Measurements from ENCODE around the gene PSKH1.
"Not testable (repeated sequence)": the region's sequence is repeated elsewhere in the genome, so short reads cannot be mapped to it uniquely, and the experiment has no call there.

Gene PSKH1

GRCh38 chr16:67892899-67893742 lies at the start of gene PSKH1:
Gene PSKH1, plus strand, starts transcription at chr16:67893254. Its CDS starts 15,496 bp downstream, at chr16:67908750.
- DNase-seq (ENCODE audit: low spot score), result peak; percentile 99

DNA sequence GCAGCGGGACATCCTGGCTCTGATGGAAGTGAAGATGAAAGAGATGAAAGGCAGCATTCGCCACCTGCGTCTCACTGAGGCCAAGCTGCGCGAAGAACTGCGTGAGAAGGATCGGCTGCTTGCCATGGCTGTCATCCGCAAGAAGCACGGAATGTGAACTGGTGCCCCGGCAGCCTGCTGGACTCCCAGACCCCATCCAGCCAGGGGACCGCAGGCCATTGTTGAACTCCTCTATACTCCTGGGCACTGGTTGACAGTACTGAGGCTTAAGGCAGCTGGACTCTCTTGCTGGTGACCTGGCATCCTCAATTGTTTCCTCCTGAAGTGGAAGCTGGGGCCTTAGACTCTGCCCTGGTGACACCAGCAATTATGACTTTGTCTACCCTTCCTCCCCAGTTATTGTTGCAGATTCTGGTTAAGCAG lies 49.7 kb upstream of the PSKH1 start:
- no peak for DNase-seq (ENCODE audit: low spot score)

- DNase-seq (ENCODE audit: low spot score), result no peak
Measured at GRCh38 chr16:67844497-67844896, 48.6 kb upstream of the PSKH1 start.

DNA sequence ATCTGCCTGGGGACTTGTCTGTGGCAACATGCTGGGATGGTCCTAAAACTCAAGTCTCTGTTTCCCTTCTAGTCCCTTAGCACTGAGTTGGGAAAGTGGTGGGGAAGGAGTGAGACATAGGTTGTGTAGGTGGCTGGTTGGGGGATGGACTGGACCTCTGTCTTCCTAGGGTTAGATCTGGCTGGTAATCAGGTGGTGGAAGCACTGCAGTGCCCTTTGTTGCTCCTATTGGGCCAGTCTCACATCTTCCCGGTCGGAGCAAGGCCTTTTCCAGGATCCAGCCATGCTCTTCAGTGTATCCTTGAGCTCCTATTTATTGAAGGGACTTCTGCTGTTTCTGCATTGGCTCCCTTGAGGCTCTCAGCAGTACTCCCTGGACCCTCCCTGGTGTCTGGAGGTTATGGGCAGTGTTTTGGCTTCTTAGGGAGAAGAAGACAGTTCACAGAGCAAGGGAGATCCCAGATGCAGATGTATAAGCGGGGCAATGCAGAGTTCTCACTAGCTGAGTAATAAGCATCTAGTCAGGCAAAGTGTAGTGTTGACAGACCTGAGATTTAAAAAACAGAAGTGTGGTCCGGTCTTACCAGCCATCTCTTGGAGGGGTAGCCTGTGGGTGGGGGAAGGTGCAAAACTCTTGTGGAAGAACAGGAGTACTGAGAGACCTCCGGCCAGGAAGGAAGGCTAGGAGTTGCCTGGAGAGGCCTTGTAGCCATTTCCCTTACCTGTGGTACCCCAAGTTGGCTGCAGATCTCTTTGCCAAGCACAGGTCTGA lies 47.6 kb upstream of the PSKH1 start:
- DNase-seq (ENCODE audit: low spot score), result no peak

DNA sequence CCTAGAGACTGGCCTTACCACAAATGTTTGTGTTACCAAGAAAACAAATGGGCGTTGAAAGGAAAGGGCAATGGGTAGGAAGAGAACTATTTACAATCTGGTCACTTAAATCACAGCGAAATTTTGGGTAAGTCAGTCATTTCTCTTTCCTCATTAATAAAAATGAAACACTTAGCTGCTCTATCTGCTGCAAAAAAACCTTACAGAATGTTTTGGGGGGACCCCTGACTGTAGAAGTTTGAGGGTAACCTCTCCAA lies 47.1 kb upstream of the PSKH1 start:
- no peak for DNase-seq (ENCODE audit: low spot score)

- DNase-seq (ENCODE audit: low spot score), result peak; percentile 74
Measured at GRCh38 chr16:67846320-67847063, 46.6 kb upstream of the PSKH1 start, which contains the start of gene NUTF2. Gene NUTF2, plus strand, starts transcription at chr16:67846933. Its CDS starts 18,198 bp downstream, at chr16:67865131.

- DNase-seq (ENCODE audit: low spot score), result no peak
Measured at GRCh38 chr16:67847064-67847861, 45.8 kb upstream of the PSKH1 start, which contains the start of gene CENPT. Gene CENPT, minus strand, starts transcription at chr16:67847693. Its CDS starts 13,834 bp downstream, at chr16:67833859.

DNA sequence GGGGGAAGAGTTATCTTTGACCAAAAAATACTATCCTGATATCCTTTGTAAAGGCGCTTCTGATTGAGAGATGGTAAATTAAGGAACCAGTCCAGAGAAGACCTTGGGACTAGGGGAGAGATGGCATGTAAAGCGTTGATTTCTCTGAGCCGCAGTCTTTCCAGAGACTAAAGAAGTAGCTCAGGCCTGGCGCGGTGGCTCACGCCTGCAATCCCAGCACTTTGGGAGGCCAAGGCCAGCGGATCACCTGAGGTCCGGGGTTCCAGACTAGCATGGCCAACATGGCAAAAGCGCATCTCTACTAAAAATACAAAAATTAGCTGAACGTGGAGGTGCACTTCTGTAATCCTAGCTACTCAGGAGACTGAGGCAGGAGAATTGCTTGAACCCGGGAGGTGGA lies 44.9 kb upstream of the PSKH1 start:
- no peak for DNase-seq (ENCODE audit: low spot score)

DNA sequence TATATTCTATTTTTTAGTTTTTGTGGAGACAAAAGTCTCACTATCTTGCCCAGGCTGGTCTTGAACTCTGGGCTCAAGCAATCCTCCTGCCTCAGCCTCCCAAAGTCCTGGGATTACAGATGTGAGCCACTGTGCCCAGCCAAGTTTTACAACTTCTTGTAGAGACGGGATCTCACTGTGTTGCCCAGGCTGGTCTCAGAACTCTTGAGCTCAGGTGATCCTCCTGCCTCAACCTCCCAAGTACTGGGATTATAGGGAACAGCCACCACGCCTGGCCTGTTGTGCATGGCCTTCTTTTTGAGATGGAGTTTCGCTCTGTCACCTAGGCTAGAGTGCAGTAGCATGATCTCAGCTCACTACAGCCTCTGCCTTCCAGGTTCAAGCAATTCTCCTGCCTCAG lies 39.4 kb upstream of the PSKH1 start:
- no peak for DNase-seq (ENCODE audit: low spot score)

DNA sequence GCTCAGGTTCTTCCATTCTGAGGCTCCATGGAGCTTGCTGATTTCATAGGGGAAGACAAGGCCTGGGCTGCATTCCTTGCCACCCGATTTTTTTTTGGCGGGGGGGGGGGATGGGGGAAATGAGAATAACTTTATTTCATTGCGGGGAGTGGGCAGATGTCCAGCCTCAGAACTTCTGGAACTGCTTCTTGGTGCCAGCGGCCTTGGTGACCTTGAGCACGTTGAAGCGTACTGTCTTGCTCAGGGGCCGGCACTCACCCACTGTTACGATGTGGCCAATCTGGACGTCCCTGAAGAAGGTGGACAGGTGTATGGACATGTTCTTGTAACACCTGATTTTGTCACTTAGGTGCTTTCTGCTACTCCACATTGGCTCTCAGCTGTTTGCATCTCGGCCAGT lies 37.3 kb upstream of the PSKH1 start:
- DNase-seq (ENCODE audit: low spot score), result no peak

DNA sequence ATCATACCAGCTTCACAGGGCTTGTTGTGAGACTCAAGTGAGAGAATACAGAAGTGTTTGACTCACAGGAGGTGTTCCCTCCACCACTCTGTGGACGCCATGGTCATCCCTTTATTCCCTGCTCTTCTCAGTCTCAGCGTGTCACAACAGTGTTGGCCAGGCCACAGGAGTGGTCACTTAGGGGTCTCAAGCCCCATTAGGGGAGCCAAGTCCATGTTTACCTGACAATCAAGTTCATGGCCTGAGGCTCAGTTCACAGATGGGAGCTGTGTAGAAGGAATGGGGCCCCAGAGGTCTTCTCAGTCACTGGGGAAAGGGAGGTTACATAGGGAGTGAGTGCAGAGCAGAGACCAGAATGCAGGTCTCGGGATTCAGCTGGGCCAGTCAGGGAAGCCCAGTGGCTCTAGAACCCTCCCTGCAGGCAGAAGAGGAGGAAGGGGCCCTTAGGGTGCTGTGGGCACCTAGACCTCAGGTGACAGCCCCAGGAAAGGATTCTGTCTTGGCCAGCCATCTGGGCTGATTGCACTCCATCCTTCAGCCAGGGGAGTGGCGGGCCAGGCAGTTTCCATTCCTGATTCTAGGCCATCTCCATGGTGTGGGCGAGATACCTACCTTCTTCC lies 36.0 kb upstream of the PSKH1 start:
- DNase-seq (ENCODE audit: low spot score), result no peak

- peak; percentile 74 for DNase-seq (ENCODE audit: low spot score)
Measured at GRCh38 chr16:67857547-67858233, 35.4 kb upstream of the PSKH1 start.

- DNase-seq (ENCODE audit: low spot score), result no peak
Measured at GRCh38 chr16:67858500-67858899, 34.6 kb upstream of the PSKH1 start.

- peak; percentile 55 for DNase-seq (ENCODE audit: low spot score)
Measured at GRCh38 chr16:67860589-67861398, 32.3 kb upstream of the PSKH1 start.

DNA sequence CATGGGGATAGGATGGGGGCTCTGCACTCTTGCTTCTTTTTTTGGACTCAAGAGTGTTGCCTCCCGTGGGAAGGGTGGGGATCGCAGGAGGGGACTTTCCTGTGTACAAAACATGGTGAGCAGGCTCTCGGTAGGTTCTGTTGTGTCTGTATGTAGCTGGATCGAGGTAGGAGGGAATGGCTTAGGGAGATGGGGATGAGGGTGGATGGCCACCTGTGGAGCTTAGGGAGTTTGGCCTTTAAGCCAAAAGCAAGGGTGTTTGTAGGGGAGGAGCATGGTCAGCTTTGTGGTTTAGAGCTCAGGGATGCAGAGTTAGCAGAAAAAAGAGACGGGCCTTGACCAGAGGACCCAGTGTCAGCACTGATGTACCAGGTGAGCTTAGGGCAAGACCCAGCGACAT lies 31.2 kb upstream of the PSKH1 start:
- DNase-seq (ENCODE audit: low spot score), result no peak

GRCh38 chr16:67862623-67863583 lies 30.2 kb upstream of the PSKH1 start:
- no peak for DNase-seq (ENCODE audit: low spot score)

DNA sequence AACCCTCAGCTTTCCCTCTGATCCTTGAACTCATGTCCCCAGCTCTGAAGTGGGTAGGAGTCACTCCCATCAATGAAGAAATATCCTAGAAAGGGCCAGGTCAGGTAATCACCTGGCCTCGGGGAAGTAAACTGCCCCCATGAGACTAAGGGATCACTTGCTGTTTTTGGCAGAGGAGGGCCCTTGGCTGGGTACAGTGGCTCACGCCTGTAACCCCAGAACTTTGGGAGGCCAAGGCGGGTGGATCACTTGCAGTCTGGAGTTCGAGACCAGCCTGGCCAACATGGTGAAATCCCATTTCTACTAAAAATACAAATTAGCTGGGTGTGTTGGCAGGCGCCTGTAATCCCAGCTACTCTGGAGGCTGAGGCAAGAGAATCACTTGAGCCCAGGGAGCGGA lies 29.0 kb upstream of the PSKH1 start:
- DNase-seq (ENCODE audit: low spot score), result not testable (repeated sequence)

DNA sequence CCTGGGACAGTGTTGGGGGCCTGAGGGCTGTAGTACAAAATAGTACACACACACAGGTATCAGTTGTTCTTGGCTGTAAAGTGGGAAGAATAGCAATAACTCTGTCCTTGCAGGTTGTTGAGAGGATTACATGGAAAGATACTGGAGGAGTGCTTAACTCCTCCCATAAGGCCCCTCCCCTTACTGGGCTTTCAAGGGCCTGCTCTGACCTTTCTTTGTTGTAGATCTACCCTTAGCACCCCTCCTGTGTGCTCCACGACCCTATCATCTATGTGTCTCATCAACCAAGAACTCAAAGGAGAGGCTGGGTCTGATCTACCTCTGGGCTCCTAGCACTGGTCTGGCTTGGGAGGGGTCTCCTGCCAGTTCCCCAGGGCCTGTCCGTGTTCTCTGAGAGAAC lies 28.5 kb upstream of the PSKH1 start:
- DNase-seq (ENCODE audit: low spot score), result no peak

DNA sequence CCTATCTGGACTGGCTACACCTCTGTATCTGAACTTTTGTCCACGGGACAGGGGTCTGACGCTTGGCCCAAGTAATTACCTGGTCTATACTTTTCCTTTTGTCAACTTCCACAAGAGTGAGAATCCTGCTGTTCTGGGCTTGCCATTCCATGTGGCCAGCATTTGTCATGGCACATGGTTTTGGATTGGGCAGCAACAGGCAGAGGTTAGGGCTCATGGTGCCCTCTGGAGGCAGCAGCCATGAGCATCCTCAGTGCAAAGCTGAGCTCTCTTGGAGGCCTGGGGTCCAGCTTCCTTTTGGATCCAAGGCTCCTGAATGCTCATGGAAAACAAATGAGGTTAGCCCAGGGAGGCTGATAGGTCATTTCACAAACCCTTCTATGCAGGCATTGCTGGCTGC lies 27.7 kb upstream of the PSKH1 start:
- DNase-seq (ENCODE audit: low spot score), result no peak

Data from COLO829 (cell line).